Astrocyte (in vitro differentiated cells and primary cell): Measurements from ENCODE around the gene CHGA. TPM values are rescaled to one million over a fixed set of nuclear protein-coding genes. Genes with fewer than 3 reads are reported as not detected.

Source experiments
- DNase-seq: peaks from one replicate; pipeline ENCODE4 v3.0.0-alpha.2; 2010; ENCODE audit warnings: low read depth
- FAIRE-seq: peaks from 2 replicates; lab custom pipeline; 2011; peaks lifted over from hg19 to GRCh38; lab: Jason Lieb, UNC
- H2AFZ ChIP-seq: 2 replicates; pipeline ENCODE4 v1.6.0; 2012; ENCODE audit warnings: low read depth, low read length, inconsistent platforms
- H3K27ac ChIP-seq: 2 replicates; pipeline ENCODE4 v1.5.1; 2011; ENCODE audit warnings: low read depth, low read length, inconsistent platforms
- H3K27me3 ChIP-seq: 2 replicates; pipeline ENCODE4 v1.6.0; 2011; ENCODE audit warnings: low read length, inconsistent platforms; ENCODE audit not compliant: insufficient read depth
- H3K36me3 ChIP-seq: 2 replicates; pipeline ENCODE4 v1.5.1; 2011; ENCODE audit warnings: low read length, inconsistent platforms; ENCODE audit not compliant: insufficient read depth
- H3K4me1 ChIP-seq: 2 replicates; pipeline ENCODE4 v1.5.1; 2011; ENCODE audit warnings: low read length, inconsistent platforms; ENCODE audit not compliant: insufficient read depth
- H3K4me2 ChIP-seq: 2 replicates; pipeline ENCODE4 v1.6.0; 2012; ENCODE audit warnings: low read length, inconsistent platforms
- H3K4me3 ChIP-seq: 2 replicates; pipeline ENCODE4 v1.5.1; 2011; ENCODE audit warnings: low read depth, mild to moderate bottlenecking, low read length, inconsistent platforms; ENCODE audit not compliant: insufficient read depth
- H3K79me2 ChIP-seq: 2 replicates; pipeline ENCODE4 v1.6.0; 2012; ENCODE audit warnings: mild to moderate bottlenecking, low read length, inconsistent platforms; ENCODE audit not compliant: insufficient read depth
- H3K9ac ChIP-seq: 2 replicates; pipeline ENCODE4 v1.6.0; 2012; ENCODE audit warnings: mild to moderate bottlenecking, low read length, inconsistent platforms
- H3K9me3 ChIP-seq: 2 replicates; pipeline ENCODE4 v1.5.1; 2012; ENCODE audit warnings: low read depth, mild to moderate bottlenecking, low read length, inconsistent platforms; ENCODE audit not compliant: insufficient read depth
- H4K20me1 ChIP-seq: 2 replicates; pipeline ENCODE4 v1.6.0; 2012; ENCODE audit warnings: low read length, inconsistent platforms; ENCODE audit not compliant: insufficient read depth
- H3K27ac Mint-ChIP-seq: one replicate; pipeline ENCODE4 v1.8.0; 2021; ENCODE audit warnings: mild to moderate bottlenecking, mixed read lengths; ENCODE audit not compliant: unreplicated experiment
- H3K27me3 Mint-ChIP-seq: one replicate; pipeline ENCODE4 v1.8.0; 2021; ENCODE audit warnings: low read depth, mixed read lengths; ENCODE audit not compliant: unreplicated experiment
- H3K36me3 Mint-ChIP-seq: one replicate; pipeline ENCODE4 v1.8.0; 2021; ENCODE audit warnings: low read depth, mixed read lengths; ENCODE audit not compliant: unreplicated experiment
- H3K4me1 Mint-ChIP-seq: one replicate; pipeline ENCODE4 v1.8.0; 2021; ENCODE audit warnings: low read depth, mixed read lengths; ENCODE audit not compliant: unreplicated experiment
- H3K4me3 Mint-ChIP-seq: one replicate; pipeline ENCODE4 v1.8.0; 2021; ENCODE audit warnings: mild to moderate bottlenecking, moderate library complexity, mixed read lengths; ENCODE audit not compliant: unreplicated experiment
- H3K9me3 Mint-ChIP-seq: one replicate; pipeline ENCODE4 v1.8.0; 2021; ENCODE audit warnings: mild to moderate bottlenecking, mixed read lengths; ENCODE audit not compliant: unreplicated experiment
- EZH2 ChIP-seq: IDR thresholded peaks from 2 replicates; pipeline ENCODE4 v1.6.1; 2012; ENCODE audit warnings: mild to moderate bottlenecking, low read length, inconsistent platforms; ENCODE audit not compliant: insufficient read depth
- total RNA-seq: library from RNA; stranded (reverse); gene quantifications from 2 replicates; pipeline ENCODE4 v1.2.1, GENCODE V29; 2021
- TF ChIP-seq, protein P1 (sequence below): IDR thresholded peaks from 2 replicates; pipeline ENCODE4 v1.5.1; 2011; ENCODE audit warnings: low read depth, mild to moderate bottlenecking, inconsistent platforms, low read length, moderate library complexity; ENCODE audit not compliant: insufficient read depth

CHGA gene
- total RNA-seq, 1 donor from 2014 or later, result not detected

DNA sequence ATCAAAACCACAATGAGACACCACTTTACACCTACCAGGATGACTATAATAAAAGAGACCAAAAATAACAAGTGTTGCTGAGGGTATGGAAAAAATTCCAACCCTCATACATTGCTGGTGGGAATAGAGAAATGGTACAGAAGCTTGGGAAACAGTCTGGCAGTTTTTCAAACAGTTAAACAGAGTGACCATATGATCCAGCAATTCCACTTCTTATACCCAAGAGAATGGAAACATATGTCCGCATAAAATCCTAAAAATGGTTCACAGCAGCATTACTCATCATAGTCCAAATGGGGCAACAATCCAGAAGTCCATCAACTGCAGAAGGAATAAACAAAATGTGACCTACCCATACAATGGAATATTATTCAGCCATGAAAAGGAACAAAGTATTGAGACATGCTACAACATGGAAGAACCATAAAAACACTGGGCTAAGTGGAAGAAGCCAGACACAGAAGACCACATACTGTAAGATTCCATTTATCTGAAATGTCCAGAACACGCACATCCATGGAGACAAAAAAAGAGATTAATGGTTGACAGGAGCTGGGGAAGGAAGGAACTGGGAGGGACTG lies 44.5 kb downstream of the CHGA start:
- DNase-seq (no peak), FAIRE-seq (no peak)
- no peaks in the 10 kb centered on the region for H3K4me1 Mint-ChIP-seq
- H3K4me3 Mint-ChIP-seq, result no peak overlapping the region
- TF ChIP-seq, protein P1, sequence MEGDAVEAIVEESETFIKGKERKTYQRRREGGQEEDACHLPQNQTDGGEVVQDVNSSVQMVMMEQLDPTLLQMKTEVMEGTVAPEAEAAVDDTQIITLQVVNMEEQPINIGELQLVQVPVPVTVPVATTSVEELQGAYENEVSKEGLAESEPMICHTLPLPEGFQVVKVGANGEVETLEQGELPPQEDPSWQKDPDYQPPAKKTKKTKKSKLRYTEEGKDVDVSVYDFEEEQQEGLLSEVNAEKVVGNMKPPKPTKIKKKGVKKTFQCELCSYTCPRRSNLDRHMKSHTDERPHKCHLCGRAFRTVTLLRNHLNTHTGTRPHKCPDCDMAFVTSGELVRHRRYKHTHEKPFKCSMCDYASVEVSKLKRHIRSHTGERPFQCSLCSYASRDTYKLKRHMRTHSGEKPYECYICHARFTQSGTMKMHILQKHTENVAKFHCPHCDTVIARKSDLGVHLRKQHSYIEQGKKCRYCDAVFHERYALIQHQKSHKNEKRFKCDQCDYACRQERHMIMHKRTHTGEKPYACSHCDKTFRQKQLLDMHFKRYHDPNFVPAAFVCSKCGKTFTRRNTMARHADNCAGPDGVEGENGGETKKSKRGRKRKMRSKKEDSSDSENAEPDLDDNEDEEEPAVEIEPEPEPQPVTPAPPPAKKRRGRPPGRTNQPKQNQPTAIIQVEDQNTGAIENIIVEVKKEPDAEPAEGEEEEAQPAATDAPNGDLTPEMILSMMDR, result no peak
- no peak for TF ChIP-seq EZH2
- no peaks in the 10 kb centered on the region for H3K79me2 ChIP-seq
- H3K36me3 Mint-ChIP-seq, result peaks cover 2% of the 10 kb centered on the region
- H3K9me3 ChIP-seq, result no peaks in the 10 kb centered on the region
- no peak overlapping the region for H3K27ac Mint-ChIP-seq
- H3K36me3 ChIP-seq, result no peaks in the 10 kb centered on the region
- no peak overlapping the region for H3K4me2 ChIP-seq
- peaks cover 10% of the 10 kb centered on the region for H3K9me3 Mint-ChIP-seq
- H3K4me3 ChIP-seq, result no peak overlapping the region
- peaks cover 18% of the 10 kb centered on the region for H3K27me3 Mint-ChIP-seq
- H3K9ac ChIP-seq, result no peak overlapping the region
- no peak overlapping the region for H3K27ac ChIP-seq
- H3K27me3 ChIP-seq, result no peaks in the 10 kb centered on the region
- peaks cover 11% of the 10 kb centered on the region for H3K4me1 ChIP-seq
- H4K20me1 ChIP-seq, result no peaks in the 10 kb centered on the region
- H2AFZ ChIP-seq, result no peak overlapping the region

- Histone ChIP-seq H3K9ac (no peak overlapping the region), H3K27ac (no peak overlapping the region), H3K9me3 (no peaks in the 10 kb centered on the region), H3K79me2 (no peaks in the 10 kb centered on the region), H4K20me1 (no peaks in the 10 kb centered on the region), H3K4me2 (no peak overlapping the region), H3K4me1 (peaks cover 7% of the 10 kb centered on the region), H3K27me3 (no peaks in the 10 kb centered on the region), H3K4me3 (no peak overlapping the region), H2AFZ (no peak overlapping the region), H3K36me3 (no peaks in the 10 kb centered on the region)
- no peak for TF ChIP-seq EZH2
- TF ChIP-seq, protein P1, result no peak
- peaks cover 11% of the 10 kb centered on the region for H3K9me3 Mint-ChIP-seq
- DNase-seq (no peak), FAIRE-seq (no peak)
- H3K27me3 Mint-ChIP-seq, result peaks cover 14% of the 10 kb centered on the region
- peaks cover 2% of the 10 kb centered on the region for H3K36me3 Mint-ChIP-seq
- H3K27ac Mint-ChIP-seq, result no peak overlapping the region
- H3K4me1 Mint-ChIP-seq, result no peaks in the 10 kb centered on the region
- H3K4me3 Mint-ChIP-seq, result no peak overlapping the region
Measured at GRCh38 chr14:92968291-92969020, 45.5 kb downstream of the CHGA start.

DNA sequence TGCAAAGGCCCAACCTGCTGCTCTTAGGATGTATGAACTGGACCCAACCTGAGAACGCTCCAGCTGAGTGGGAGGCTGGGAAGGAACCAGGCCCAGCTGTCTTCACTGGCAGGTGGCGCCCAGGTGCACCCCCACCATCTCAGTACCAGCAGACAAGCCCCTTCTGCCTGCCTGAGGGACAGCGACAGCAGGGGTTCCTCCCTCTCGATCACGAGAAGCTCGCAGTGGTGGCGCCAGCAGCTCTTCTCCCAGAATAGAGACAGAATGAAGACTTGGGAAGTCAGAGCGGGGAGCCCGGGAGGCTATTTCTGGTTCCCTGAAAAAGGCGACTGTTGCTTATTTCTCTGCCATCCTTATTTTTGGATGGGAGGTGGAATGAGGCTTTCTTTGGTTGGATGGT lies 46.5 kb downstream of the CHGA start:
- no peak overlapping the region for H2AFZ ChIP-seq
- H3K36me3 Mint-ChIP-seq, result peaks cover 2% of the 10 kb centered on the region
- no peaks in the 10 kb centered on the region for H3K27me3 ChIP-seq
- no peak overlapping the region for H3K9ac ChIP-seq
- DNase-seq (no peak), FAIRE-seq (no peak)
- no peak overlapping the region for H3K27ac Mint-ChIP-seq
- H3K4me3 Mint-ChIP-seq, result no peak overlapping the region
- no peak overlapping the region for H3K27ac ChIP-seq
- H3K4me1 ChIP-seq, result no peaks in the 10 kb centered on the region
- TF ChIP-seq EZH2, result no peak
- TF ChIP-seq, protein P1, result no peak
- H3K4me1 Mint-ChIP-seq, result no peaks in the 10 kb centered on the region
- no peak overlapping the region for H3K4me2 ChIP-seq
- no peaks in the 10 kb centered on the region for H3K79me2 ChIP-seq
- H4K20me1 ChIP-seq, result no peaks in the 10 kb centered on the region
- peaks cover 13% of the 10 kb centered on the region for H3K9me3 Mint-ChIP-seq
- no peak overlapping the region for H3K4me3 ChIP-seq
- no peaks in the 10 kb centered on the region for H3K9me3 ChIP-seq
- peaks cover 14% of the 10 kb centered on the region for H3K27me3 Mint-ChIP-seq
- H3K36me3 ChIP-seq, result no peaks in the 10 kb centered on the region
